Sigmoid colon (tissue), 4 donors: ENCODE measurements around the gene C1QL2.

Experiments used
- POLR2A ChIP-seq, 2 donors: fragments of 450-650 bp; IDR thresholded peaks; one replicate each; pipeline ENCODE4 v1.6.1; 2016; ENCODE audit warnings: antibody characterized with exemption in 2 of 2, mild to moderate bottlenecking in 2 of 2, moderate library complexity in 2 of 2
- POLR2AphosphoS5 ChIP-seq, 4 donors: sonication (generic); formaldehyde crosslinking; IDR thresholded peaks; one replicate each; pipeline ENCODE4 v1.6.1; 2017; ENCODE audit warnings: antibody characterized with exemption in 4 of 4
- TF ChIP-seq, protein P1 (sequence below), 4 experiments: fragments of 450-650 bp in 3 of 4; fragments of 200-600 bp in 1 of 4; IDR thresholded peaks; one replicate each; pipeline ENCODE4 v1.5.1; 2016 to 2019; ENCODE audit warnings: antibody characterized with exemption in 4 of 4, mild to moderate bottlenecking in 3 of 4, moderate library complexity in 2 of 4

DNA sequence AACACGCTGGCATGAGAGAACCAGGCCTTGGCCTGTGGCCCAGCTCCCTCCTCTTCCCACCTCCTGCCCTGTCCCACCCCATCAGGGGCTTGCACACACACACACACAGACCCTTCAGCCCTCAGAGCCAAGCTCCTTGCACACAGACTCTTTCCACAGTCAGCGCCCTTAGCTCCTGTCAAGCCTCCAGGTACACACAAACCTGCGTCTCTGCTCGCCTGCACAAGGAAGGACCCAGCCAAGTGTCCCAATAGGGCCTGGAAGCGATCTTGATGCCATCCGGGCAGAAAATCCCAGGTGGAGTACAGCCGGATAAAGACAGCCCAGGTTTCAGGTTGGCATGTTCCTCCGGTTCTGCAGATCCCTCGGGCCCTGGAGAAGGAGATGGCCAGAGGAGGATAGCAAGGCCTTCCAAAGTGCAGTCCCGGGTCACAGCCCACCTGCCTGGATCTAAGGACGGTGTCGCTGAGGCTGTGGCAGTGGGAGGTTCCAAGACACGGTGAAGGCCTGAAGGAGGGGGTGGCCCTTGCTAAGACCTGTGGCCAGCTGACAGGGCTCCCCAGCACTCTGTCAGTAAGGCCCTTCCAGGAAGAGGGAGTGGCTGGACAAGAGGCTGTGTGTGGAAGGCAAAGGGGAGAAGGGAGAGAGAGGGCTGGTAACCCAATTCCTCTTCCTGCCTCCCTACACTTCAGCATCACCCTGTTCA is 46.6 kb upstream of the C1QL2 start:
- TF ChIP-seq, protein P1, sequence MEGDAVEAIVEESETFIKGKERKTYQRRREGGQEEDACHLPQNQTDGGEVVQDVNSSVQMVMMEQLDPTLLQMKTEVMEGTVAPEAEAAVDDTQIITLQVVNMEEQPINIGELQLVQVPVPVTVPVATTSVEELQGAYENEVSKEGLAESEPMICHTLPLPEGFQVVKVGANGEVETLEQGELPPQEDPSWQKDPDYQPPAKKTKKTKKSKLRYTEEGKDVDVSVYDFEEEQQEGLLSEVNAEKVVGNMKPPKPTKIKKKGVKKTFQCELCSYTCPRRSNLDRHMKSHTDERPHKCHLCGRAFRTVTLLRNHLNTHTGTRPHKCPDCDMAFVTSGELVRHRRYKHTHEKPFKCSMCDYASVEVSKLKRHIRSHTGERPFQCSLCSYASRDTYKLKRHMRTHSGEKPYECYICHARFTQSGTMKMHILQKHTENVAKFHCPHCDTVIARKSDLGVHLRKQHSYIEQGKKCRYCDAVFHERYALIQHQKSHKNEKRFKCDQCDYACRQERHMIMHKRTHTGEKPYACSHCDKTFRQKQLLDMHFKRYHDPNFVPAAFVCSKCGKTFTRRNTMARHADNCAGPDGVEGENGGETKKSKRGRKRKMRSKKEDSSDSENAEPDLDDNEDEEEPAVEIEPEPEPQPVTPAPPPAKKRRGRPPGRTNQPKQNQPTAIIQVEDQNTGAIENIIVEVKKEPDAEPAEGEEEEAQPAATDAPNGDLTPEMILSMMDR (IDR thresholded peaks at IDR 0.05) = no peak
- no peak for TF ChIP-seq POLR2A (IDR thresholded peaks at IDR 0.05)
- no peak for TF ChIP-seq POLR2AphosphoS5 (IDR thresholded peaks at IDR 0.05)
